Retinal pigment epithelial cell (primary cell): Measurements from ENCODE around the gene E2F2.
A peak's percentile ranks its signal among the peaks of the same experiment; 100 is the strongest.

Experiments used
- DNase-seq: peaks from one replicate; pipeline ENCODE4 v3.0.0-alpha.2; 2010; ENCODE audit warnings: low read depth
- H3K4me3 ChIP-seq: 2 replicates; pipeline ENCODE4 v1.5.1; 2011; ENCODE audit warnings: mild to moderate bottlenecking, low read length, control low read depth, moderate library complexity
- CTCF ChIP-seq: conservative IDR thresholded peaks from 2 replicates; pipeline ENCODE4 v1.5.1; 2011; ENCODE audit warnings: low read depth, low read length, control low read depth, inconsistent platforms

E2F2 gene

GRCh38 chr1:23485002-23485332, 46.1 kb downstream of the E2F2 start:
- no peak for TF ChIP-seq CTCF
- peak overlapping the region; percentile 67 for H3K4me3 ChIP-seq
- no peak for DNase-seq

- TF ChIP-seq CTCF, result no peak
- DNase-seq, result peak; percentile 73
- H3K4me3 ChIP-seq, result peak overlapping the region; percentile 67
These were observed 46.6 kb downstream of the E2F2 start for GRCh38 chr1:23484253-23485001.

- TF ChIP-seq CTCF, result peak; percentile 4
- H3K4me3 ChIP-seq, result peak within 1 kb of the TSS; percentile 69
- no peak for DNase-seq
These were observed 47.4 kb downstream of the E2F2 start, which contains the start of gene ASAP3 for GRCh38 chr1:23483321-23484252. ASAP3 (minus strand) TSS chr1:23484179; CDS start chr1:23484133, 46 bp downstream.

GRCh38 chr1:23481904-23482303, 49.1 kb downstream of the E2F2 start:
- TF ChIP-seq CTCF, result no peak
- DNase-seq, result no peak
- no peak overlapping the region for H3K4me3 ChIP-seq

GRCh38 chr1:23481026-23481597, 49.9 kb downstream of the E2F2 start:
- no peak overlapping the region for H3K4me3 ChIP-seq
- DNase-seq, result no peak
- no peak for TF ChIP-seq CTCF

GRCh38 chr1:23480187-23481025, 50.6 kb downstream of the E2F2 start:
- TF ChIP-seq CTCF, result no peak
- DNase-seq, result no peak
- H3K4me3 ChIP-seq, result no peak overlapping the region
